HK-2 (cell line): ENCODE data around the gene CRABP2.

Source experiments
- DNase-seq: peaks from one replicate; pipeline ENCODE4 v3.0.0-alpha.2; 2018; ENCODE audit not compliant: unreplicated experiment

CRABP2 gene

GRCh38 chr1:156705321-156705917 lies at the start of gene CRABP2:
TSS of gene CRABP2 (minus strand) at chr1:156705583. CDS start at chr1:156705446, 137 bp downstream.
- DNase-seq = no peak

- no peak for DNase-seq
These were observed 48.8 kb upstream of the CRABP2 start for GRCh38 chr1:156754219-156754618.

DNA sequence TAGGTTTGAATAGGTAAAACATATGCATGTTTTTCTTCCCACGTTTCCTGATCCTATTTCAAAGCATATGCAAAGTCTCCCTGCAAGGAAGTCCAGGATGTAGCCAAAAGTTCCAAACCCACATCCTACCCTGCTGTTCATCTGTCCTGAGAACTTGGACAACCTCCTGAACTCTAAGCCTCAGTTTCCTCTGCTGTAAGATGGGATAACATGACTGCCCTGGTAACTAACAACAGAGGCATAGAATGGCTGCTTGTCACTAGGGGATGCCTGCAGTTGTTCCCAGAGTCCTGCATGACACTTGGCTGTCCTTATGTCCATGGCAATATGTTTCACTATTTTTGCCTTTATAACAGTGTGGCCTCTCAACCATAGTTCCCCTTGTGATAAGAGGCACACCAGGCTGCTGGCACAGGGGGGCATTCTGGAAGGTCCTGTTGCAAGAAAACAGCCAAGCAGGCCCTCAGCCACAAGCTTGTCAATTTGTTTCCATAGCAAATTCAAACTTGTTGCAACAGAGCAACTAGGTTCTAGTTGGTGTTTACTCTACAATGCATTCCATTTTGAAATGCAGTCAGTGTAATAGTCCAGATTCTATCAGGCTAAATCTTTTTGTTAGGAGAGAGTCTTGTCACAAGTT lies 47.6 kb upstream of the CRABP2 start:
- no peak for DNase-seq

- peak; percentile 98 for DNase-seq
These were observed 46.5 kb upstream of the CRABP2 start for GRCh38 chr1:156751757-156752481.

GRCh38 chr1:156751451-156751756 lies 46.0 kb upstream of the CRABP2 start, which contains the start of gene HDGF:
TSS of gene HDGF (minus strand) at chr1:156751675. CDS start at chr1:156751429, 246 bp downstream.
- no peak for DNase-seq

DNA sequence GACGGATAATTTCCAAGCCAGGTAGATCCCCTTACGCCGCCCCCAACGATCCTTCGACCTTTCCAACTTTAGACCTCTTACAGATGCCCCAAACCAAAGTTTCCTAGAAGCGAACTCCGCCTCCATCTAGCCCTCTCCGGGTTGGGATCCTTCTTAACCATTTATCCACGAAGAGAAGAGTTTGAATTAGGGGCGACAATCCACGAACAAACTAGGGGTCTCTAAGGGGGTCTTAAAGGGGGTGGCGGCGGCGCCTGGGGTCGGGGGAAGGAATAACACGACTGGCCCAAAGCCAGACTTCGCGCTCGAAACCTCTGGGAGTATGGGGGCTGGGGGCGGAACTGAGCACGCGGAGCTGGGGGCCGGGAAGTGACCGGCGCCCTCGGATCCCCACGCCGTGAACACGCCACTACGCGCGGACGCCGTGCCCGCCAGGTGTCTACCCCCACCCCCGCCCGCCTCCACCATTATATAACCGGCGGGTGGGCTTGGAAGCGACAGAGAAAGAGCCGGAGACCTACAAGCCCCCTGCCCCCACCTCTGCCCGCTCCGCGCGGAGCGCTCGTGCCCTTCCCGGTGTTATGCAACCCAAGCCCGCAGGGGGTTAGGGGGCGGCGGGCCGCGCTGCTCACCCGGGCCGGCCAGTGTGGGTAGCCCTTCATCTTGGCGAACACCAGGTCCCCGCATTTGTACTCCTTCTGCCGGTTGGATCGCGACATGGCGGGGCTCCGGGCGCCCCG lies 45.5 kb upstream of the CRABP2 start:
- DNase-seq = peak; percentile 44

DNA sequence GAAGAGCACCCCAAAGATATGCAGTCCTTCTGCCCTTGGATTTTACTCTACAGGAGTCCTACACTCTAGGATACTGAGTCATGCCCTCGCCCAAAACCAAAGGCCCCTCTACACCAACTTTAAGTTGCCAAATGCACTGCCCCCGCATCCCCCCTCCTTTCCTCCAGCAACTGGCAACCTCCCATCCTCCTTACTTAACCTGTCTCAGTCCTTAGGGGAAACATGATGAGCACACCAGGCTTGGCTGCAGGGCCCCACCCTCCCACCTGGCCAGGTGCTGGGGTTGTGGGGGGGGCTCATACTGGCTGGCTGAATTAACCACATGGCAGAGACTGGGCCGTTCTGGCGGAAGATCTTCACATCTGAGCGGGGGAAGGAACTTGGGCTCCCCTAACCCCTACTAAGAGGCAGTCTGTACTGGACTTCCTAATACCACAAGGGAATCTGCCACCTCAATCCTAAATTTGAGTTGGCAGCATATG lies 44.8 kb upstream of the CRABP2 start:
- peak; percentile 48 for DNase-seq

DNA sequence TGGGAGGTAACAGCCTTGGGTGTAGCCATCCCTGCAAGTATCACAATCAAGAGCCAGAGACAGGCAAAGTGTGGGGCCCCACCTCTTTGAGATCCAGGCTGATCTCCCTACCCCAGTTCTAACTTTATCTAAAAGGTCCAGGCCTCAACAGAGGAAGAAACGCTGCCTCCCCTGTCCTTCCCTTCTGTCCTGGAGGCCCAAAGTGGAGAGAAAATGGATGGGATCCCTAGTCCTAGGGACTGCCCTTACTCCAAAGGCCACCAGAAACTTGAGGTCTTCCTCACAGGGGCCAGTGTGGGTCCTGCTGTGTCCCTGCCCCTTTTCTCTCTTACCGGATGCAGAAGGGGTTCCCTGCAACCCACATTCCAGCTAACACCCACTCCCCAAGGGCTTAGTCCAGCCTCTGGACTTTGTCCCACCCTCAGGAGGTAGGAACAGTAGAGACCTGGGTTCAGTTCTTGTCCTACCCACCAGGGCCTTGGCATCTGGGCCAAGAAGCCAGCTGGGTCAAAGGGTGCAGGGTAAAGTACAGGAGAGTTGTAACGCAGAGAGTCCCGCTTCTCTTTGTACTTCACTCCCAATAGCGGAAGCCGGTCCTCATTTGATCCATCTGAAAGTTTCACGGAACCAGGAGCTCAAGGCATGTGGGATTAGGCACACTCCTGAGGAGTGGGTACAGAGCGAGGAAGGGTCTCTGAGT lies 44.2 kb upstream of the CRABP2 start:
- peak; percentile 35 for DNase-seq

DNA sequence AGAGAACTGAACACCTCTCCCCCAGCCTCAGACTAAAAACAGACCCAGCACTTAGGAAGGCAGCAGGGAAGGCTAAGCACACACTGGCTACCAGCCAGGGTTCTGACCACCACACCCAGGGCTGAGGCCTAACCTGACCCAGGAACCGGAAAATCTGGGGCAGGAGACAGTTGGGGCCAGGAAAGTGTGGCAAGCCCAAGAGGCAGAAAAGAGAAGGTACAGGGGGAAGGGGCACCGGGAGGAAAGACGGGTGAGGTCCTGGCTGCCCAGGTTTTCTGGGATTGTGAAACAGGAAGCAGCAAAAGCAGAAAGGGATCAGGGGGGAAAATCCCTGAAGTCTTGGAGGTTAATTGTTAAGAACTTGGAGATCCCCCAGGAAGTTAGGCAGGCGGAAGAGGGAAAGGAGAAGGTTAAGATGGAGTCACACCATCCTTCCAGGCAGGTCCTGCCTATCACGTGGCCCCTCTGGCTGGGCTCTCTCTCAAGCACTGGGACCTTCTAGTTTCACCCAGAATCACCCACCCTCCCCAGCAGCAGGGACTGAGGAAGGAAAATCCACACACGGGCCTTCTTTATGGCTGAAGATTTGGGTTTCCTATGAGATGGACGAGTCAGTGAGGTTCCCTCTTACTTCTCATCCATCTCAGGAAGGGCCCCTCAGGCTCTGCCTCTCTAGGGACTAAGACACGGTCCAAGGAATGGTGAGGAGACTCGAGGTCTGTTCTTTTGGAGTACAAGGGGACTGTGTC lies 43.5 kb upstream of the CRABP2 start:
- peak; percentile 76 for DNase-seq

- peak; percentile 24 for DNase-seq
These were observed 42.6 kb upstream of the CRABP2 start for GRCh38 chr1:156747742-156748669.

DNA sequence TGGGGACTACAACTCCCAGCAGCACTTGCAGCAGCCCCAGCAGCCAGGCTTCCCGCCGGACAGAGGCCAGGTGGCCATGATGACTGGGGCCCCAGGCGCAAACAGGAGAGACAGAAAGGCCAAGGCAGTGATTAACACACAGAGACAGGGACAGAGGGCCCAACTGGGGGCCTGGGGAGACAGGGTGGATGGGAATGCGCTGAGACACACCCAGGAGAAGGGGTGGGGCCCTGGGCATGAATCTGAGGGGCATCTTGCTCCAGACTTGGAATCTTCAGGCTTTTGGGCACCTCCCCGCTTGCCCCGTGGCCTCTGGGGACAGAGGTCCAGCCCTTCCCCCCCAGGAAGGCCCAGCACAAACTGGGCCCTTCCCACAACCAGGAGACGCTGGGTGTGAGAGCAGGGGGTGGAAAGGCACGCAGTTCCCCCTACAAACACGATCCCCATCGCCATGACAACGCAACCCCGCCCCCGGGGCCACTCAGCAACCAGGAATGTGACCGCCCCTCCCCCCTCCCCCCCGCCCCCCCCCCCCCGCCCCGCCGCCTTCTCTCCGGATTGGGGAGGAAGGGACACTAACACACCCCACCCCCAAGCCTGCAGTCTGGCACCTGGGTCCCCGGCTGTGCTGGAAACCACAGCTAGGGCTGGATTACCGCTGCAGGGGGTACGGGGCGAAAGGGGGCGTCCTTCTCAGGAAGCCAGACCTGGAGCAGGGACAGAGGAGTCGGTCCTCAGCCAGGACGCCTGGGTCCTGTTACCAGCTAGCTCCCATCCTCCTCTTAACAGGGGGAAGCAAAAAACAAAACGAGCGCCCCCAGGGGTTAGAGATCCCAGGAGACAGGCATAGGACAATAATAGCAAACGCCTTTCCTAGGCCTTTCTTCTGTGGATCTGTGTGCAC lies 41.6 kb upstream of the CRABP2 start:
- DNase-seq = peak; percentile 97

DNA sequence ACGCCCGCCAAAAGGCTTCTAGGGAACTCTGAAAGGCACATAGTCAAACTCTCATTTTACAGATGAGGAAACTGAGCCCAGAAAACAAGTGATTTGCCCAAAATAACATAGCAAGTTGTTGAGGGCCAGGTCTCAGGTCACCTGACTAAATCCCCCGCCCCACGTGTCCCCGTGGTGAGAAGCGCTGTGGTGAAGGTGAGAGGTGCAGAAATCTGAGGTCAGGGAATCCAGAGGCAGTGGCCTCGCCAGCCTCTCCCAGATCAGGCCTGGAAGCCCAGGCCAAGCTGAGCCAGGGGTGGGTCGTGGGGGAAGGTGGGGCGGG lies 41.0 kb upstream of the CRABP2 start:
- DNase-seq = no peak

DNA sequence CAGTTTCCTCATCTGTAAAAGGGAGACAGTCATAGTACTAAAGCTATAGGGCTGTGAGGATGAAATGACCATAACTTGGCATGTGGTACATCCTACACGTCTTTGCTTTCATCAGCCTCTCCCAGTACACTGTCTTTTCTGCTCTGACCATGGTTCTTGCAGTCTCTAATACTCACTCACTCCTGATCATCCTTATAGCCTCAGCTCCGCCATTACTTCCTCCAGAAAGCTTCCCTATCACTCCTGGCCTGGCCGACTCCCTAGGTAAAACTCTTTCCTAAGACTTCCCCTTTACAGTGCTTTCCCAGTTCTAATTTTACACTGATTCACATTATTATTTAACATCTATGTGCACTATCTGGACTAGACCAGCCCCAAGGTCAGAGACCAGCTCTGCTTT lies 40.5 kb upstream of the CRABP2 start:
- DNase-seq = no peak

DNA sequence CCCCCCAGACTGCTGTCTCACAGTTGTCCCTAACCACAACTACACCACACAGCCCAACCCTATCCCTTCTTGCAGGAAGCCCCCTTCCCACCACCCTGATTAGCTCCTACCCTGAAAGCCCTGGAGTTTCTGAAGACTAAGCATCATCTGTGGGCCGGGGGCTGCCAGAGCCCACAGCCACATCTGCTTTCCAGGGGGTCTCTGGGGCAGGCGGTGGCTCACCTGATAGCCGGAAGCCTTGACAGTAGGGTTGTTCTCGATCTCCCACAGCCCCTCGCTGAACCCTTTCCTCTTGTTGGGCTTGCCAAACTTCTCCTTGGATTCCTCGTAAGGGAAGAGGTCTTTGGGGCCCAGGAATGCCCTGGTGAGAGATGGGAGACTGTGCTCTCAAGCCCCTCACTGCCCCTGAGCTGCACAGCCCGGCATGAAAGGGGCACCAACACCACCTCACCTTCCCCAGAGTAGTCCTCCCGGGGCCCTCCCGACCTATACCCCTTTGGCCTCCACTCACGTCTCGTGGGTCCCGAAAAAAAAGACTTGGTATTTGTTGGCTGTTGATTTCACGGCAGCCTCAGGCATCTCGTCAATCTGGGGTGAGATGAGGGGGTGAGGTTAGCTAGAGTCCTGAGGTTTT lies 39.5 kb upstream of the CRABP2 start:
- no peak for DNase-seq

- DNase-seq = no peak
These were observed 39.0 kb upstream of the CRABP2 start for GRCh38 chr1:156744344-156744743.

- DNase-seq = no peak
These were observed 38.3 kb upstream of the CRABP2 start for GRCh38 chr1:156743367-156744302.

DNA sequence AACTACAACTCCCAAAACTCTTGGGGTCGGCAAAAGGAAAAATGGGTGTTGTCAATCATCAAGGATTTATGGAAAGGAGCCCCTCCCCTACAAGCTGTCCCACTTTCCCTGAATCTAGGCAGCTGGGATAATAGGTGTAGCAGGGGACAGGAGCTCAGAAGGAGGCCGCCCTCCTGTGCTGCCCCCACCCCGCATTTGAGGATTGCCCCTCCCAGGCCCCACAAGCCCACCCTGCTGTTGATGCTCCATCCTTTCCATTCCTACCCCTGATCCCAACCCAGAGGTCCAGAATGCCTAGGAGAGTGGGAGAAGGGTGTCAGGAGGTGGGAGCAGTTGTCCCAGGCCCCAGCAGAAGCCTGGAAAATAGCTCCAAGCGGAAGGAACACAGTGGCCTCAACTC lies 37.4 kb upstream of the CRABP2 start:
- DNase-seq = no peak
